ENCODE results near the gene SMG1.
"Not testable (repeated sequence)": the region's sequence is repeated elsewhere in the genome, so short reads cannot be mapped to it uniquely, and the experiment has no call there.

- not testable (repeated sequence) for TF ChIP-seq EZH2 (IDR thresholded peaks at IDR 0.05; ENCODE audit: low read depth); CTCF (conservative IDR thresholded peaks at IDR 0.05)
Measured at GRCh38 chr16:18774651-18775050, 151.6 kb downstream of the SMG1 start.

All from PC-9 (cell line).